IPS-18a (cell line): Measurements from ENCODE around the gene TC2N.

Source experiments
- H3K27ac ChIP-seq: one replicate; pipeline ENCODE4 v1.5.1; 2013; ENCODE audit warnings: low read length
- H3K27me3 ChIP-seq: one replicate; pipeline ENCODE4 v1.6.1; 2013; ENCODE audit warnings: mild to moderate bottlenecking, low read length; ENCODE audit not compliant: control insufficient read depth, insufficient read depth
- H3K36me3 ChIP-seq: one replicate; pipeline ENCODE4 v1.6.1; 2013; ENCODE audit warnings: low read depth, low read length; ENCODE audit not compliant: control insufficient read depth
- H3K4me1 ChIP-seq: one replicate; pipeline ENCODE4 v1.6.1; 2013; ENCODE audit warnings: low read depth, low read length; ENCODE audit not compliant: control insufficient read depth
- H3K4me3 ChIP-seq: one replicate; pipeline ENCODE4 v1.5.1; 2013; ENCODE audit warnings: low read length
- H3K9ac ChIP-seq: one replicate; pipeline ENCODE4 v1.6.1; 2013; ENCODE audit warnings: mild to moderate bottlenecking, low read length, moderate library complexity
- H3K9me3 ChIP-seq: one replicate; pipeline ENCODE4 v1.6.1; 2013; ENCODE audit warnings: low read depth, low read length; ENCODE audit not compliant: control insufficient read depth

The TC2N gene

GRCh38 chr14:91888641-91889476, 21.5 kb upstream of the TC2N start:
- Histone ChIP-seq H3K36me3 (no peaks in the 10 kb centered on the region), H3K9ac (no peak overlapping the region), H3K27ac (no peak overlapping the region)

GRCh38 chr14:91886961-91887360, 19.6 kb upstream of the TC2N start:
- Histone ChIP-seq H3K4me3 (no peak overlapping the region), H3K27ac (no peak overlapping the region), H3K9ac (no peak overlapping the region), H3K4me1 (no peaks in the 10 kb centered on the region), H3K27me3 (no peaks in the 10 kb centered on the region), H3K36me3 (no peaks in the 10 kb centered on the region), H3K9me3 (no peaks in the 10 kb centered on the region)

More at GRCh38 chr14:91888641-91889476, 21.5 kb upstream of the TC2N start:
- no peaks in the 10 kb centered on the region for H3K4me1 ChIP-seq
- H3K9me3 ChIP-seq = no peaks in the 10 kb centered on the region
- no peak overlapping the region for H3K4me3 ChIP-seq
- H3K27me3 ChIP-seq = no peaks in the 10 kb centered on the region

GRCh38 chr14:91885839-91886238, 18.5 kb upstream of the TC2N start:
- H3K27me3 ChIP-seq = no peaks in the 10 kb centered on the region
- H3K9ac ChIP-seq = no peak overlapping the region
- no peak overlapping the region for H3K27ac ChIP-seq
- no peaks in the 10 kb centered on the region for H3K9me3 ChIP-seq
- H3K4me3 ChIP-seq = no peak overlapping the region
- no peaks in the 10 kb centered on the region for H3K36me3 ChIP-seq
- no peaks in the 10 kb centered on the region for H3K4me1 ChIP-seq

- Histone ChIP-seq H3K4me3 (no peak overlapping the region), H3K27me3 (no peaks in the 10 kb centered on the region), H3K36me3 (no peaks in the 10 kb centered on the region), H3K9ac (no peak overlapping the region), H3K4me1 (no peaks in the 10 kb centered on the region), H3K27ac (no peak overlapping the region), H3K9me3 (no peaks in the 10 kb centered on the region)
Measured at GRCh38 chr14:91885113-91885712, 17.9 kb upstream of the TC2N start.

- Histone ChIP-seq H3K4me3 (no peak overlapping the region), H3K9me3 (no peaks in the 10 kb centered on the region), H3K4me1 (no peaks in the 10 kb centered on the region), H3K27ac (no peak overlapping the region), H3K27me3 (no peaks in the 10 kb centered on the region), H3K9ac (no peak overlapping the region), H3K36me3 (no peaks in the 10 kb centered on the region)
Measured at GRCh38 chr14:91884664-91885063, 17.3 kb upstream of the TC2N start.

GRCh38 chr14:91883753-91884152, 16.4 kb upstream of the TC2N start:
- no peaks in the 10 kb centered on the region for H3K4me1 ChIP-seq
- no peak overlapping the region for H3K9ac ChIP-seq
- H3K4me3 ChIP-seq = no peak overlapping the region
- no peak overlapping the region for H3K27ac ChIP-seq
- H3K9me3 ChIP-seq = no peaks in the 10 kb centered on the region
- no peaks in the 10 kb centered on the region for H3K36me3 ChIP-seq
- no peaks in the 10 kb centered on the region for H3K27me3 ChIP-seq

- no peaks in the 10 kb centered on the region for H3K27me3 ChIP-seq
- H3K9me3 ChIP-seq = no peaks in the 10 kb centered on the region
- no peak overlapping the region for H3K4me3 ChIP-seq
- no peak overlapping the region for H3K9ac ChIP-seq
- H3K27ac ChIP-seq = no peak overlapping the region
- H3K4me1 ChIP-seq = no peaks in the 10 kb centered on the region
- H3K36me3 ChIP-seq = no peaks in the 10 kb centered on the region
Measured at GRCh38 chr14:91882776-91883175, 15.4 kb upstream of the TC2N start.

GRCh38 chr14:91882369-91882768, 15.0 kb upstream of the TC2N start:
- Histone ChIP-seq H3K9ac (no peak overlapping the region), H3K27ac (no peak overlapping the region), H3K4me3 (no peak overlapping the region), H3K9me3 (no peaks in the 10 kb centered on the region), H3K36me3 (no peaks in the 10 kb centered on the region), H3K4me1 (no peaks in the 10 kb centered on the region), H3K27me3 (no peaks in the 10 kb centered on the region)

GRCh38 chr14:91879196-91879595, 11.9 kb upstream of the TC2N start:
- no peaks in the 10 kb centered on the region for H3K9me3 ChIP-seq
- no peaks in the 10 kb centered on the region for H3K36me3 ChIP-seq
- H3K4me1 ChIP-seq = no peaks in the 10 kb centered on the region
- H3K9ac ChIP-seq = no peak overlapping the region
- no peaks in the 10 kb centered on the region for H3K27me3 ChIP-seq
- H3K27ac ChIP-seq = no peak overlapping the region
- no peak overlapping the region for H3K4me3 ChIP-seq

GRCh38 chr14:91878274-91878673, 10.9 kb upstream of the TC2N start:
- H3K4me1 ChIP-seq = no peaks in the 10 kb centered on the region
- no peaks in the 10 kb centered on the region for H3K27me3 ChIP-seq
- H3K27ac ChIP-seq = no peak overlapping the region
- H3K4me3 ChIP-seq = no peak overlapping the region
- no peak overlapping the region for H3K9ac ChIP-seq
- no peaks in the 10 kb centered on the region for H3K36me3 ChIP-seq
- H3K9me3 ChIP-seq = no peaks in the 10 kb centered on the region

- H3K9ac ChIP-seq = no peak overlapping the region
- H3K4me3 ChIP-seq = no peak overlapping the region
- H3K9me3 ChIP-seq = no peaks in the 10 kb centered on the region
- H3K27me3 ChIP-seq = no peaks in the 10 kb centered on the region
- no peak overlapping the region for H3K27ac ChIP-seq
- no peaks in the 10 kb centered on the region for H3K36me3 ChIP-seq
- no peaks in the 10 kb centered on the region for H3K4me1 ChIP-seq
Measured at GRCh38 chr14:91877376-91877915, 10.1 kb upstream of the TC2N start.

- Histone ChIP-seq H3K36me3 (no peaks in the 10 kb centered on the region), H3K4me1 (no peaks in the 10 kb centered on the region), H3K27ac (no peak overlapping the region)
Measured at GRCh38 chr14:91876492-91876891, 9.2 kb upstream of the TC2N start.

More at GRCh38 chr14:91876492-91876891, 9.2 kb upstream of the TC2N start:
- Histone ChIP-seq H3K4me3 (no peak overlapping the region), H3K27me3 (no peaks in the 10 kb centered on the region), H3K9me3 (no peaks in the 10 kb centered on the region), H3K9ac (no peak overlapping the region)
